T-helper 2 cell treated with Interferon-gamma antibody and Interleukin-4, amounts not matched to agents 5 μg/mL and 100 μg/mL, for 36 hours (primary cell): Measurements from ENCODE around the gene TEX10.

Experiments used
- DNase-seq: peaks from one replicate; pipeline ENCODE4 v3.0.0; 2021; ENCODE audit warnings: low spot score
- H3K27ac Mint-ChIP-seq: one replicate; pipeline ENCODE4 v1.8.0; 2021; ENCODE audit warnings: mild to moderate bottlenecking, mixed read lengths
- H3K27me3 Mint-ChIP-seq: one replicate; pipeline ENCODE4 v1.8.0; 2021; ENCODE audit warnings: low read depth, mixed read lengths
- H3K36me3 Mint-ChIP-seq: one replicate; pipeline ENCODE4 v1.8.0; 2021; ENCODE audit warnings: low read depth, mixed read lengths
- H3K4me1 Mint-ChIP-seq: one replicate; pipeline ENCODE4 v1.8.0; 2021; ENCODE audit warnings: low read depth, mixed read lengths
- H3K4me3 Mint-ChIP-seq: one replicate; pipeline ENCODE4 v1.8.0; 2022; ENCODE audit warnings: mild to moderate bottlenecking, moderate library complexity, mixed read lengths
- H3K9me3 Mint-ChIP-seq: one replicate; pipeline ENCODE4 v1.8.0; 2021; ENCODE audit warnings: mixed read lengths

Gene TEX10

DNA sequence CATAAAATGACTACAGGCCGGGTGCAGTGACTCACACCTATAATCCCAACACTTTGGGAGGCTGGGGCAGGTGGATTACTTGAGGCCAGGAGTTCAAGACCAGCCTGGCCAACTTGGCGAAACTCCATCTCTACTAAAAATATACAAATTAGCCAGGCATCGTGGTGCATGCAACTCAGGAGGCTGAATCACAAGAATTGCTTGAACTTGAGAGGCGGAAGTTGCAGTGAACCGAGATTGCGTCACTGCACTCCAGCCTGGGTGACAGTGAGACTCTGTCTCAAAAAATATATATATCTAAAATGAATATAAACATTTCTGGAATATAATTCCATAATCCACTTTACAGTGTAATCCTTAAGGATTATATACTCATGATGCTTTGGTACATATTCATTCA, 66.5 kb downstream of the TEX10 start:
- Mint-ChIP-seq H3K27ac (no peak overlapping the region), H3K4me3 (no peak overlapping the region), H3K9me3 (peaks cover 23% of the 10 kb centered on the region), H3K27me3 (no peaks in the 10 kb centered on the region), H3K36me3 (peaks cover 49% of the 10 kb centered on the region), H3K4me1 (peaks cover 2% of the 10 kb centered on the region)
- DNase-seq = no peak

DNA sequence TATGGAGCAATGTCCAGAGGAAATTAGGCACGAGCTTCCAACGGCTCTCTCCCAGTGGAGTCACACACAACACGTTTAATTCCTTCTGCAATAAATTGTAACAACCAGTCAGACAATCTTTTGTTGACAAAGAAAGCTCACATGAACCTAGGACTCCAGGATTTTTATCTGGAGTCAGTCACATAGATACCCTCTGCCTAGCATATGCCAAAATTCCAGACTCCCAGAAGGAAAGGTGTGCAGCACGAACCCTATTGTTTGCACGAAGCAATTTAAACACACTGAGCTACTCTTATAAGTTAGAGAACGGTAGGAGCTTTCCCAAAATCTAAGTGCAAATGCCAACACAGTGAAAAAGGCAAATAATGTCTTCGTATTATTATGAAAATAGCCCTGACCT, 67.1 kb downstream of the TEX10 start:
- peaks cover 23% of the 10 kb centered on the region for H3K9me3 Mint-ChIP-seq
- no peak overlapping the region for H3K27ac Mint-ChIP-seq
- peaks cover 49% of the 10 kb centered on the region for H3K36me3 Mint-ChIP-seq
- no peak overlapping the region for H3K4me3 Mint-ChIP-seq
- H3K4me1 Mint-ChIP-seq = peaks cover 2% of the 10 kb centered on the region
- DNase-seq = no peak
- H3K27me3 Mint-ChIP-seq = no peaks in the 10 kb centered on the region

DNA sequence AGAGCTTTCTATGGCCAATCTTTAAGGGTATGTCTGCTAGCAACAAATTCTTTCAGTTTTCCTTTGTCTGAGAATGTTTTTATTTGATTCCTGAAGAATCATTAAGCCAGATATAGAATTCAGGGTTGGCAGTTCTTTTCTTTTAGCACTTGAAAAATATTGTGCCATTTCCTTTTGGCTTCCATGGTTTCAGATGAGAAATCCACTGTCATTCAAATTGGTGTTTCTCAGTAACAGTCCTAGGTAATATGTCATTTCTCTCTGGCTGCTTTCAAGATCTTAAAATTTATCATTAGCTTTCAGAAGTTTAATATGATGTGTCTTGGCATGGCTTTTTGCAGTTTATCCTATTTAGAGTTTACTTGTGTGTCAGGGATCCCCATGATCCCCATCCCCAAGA, 67.7 kb downstream of the TEX10 start:
- peaks cover 2% of the 10 kb centered on the region for H3K4me1 Mint-ChIP-seq
- peaks cover 23% of the 10 kb centered on the region for H3K9me3 Mint-ChIP-seq
- H3K27me3 Mint-ChIP-seq = no peaks in the 10 kb centered on the region
- H3K27ac Mint-ChIP-seq = no peak overlapping the region
- H3K4me3 Mint-ChIP-seq = no peak overlapping the region
- H3K36me3 Mint-ChIP-seq = peaks cover 47% of the 10 kb centered on the region
- DNase-seq = no peak

DNA sequence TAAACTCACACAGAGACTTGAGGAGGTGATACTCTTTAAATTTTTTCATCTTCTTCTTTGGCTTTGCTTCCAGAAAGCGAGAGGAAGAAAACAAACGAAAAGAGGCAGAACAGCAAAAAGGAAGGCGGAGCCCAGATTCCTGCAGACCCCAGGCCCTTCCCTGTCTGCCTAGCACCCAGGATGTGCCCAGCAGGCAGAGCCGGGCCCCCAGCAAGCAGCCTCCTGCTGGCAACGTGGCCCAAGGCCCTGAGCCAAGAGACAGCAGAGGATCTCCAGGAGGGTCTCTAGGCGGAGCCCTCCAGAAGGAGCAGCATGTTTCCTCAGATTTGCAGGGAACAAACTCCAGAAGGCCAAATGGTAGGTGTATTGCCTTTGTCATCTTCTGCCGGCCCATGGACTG, 68.5 kb downstream of the TEX10 start:
- H3K36me3 Mint-ChIP-seq = peaks cover 39% of the 10 kb centered on the region
- peaks cover 23% of the 10 kb centered on the region for H3K9me3 Mint-ChIP-seq
- H3K27ac Mint-ChIP-seq = no peak overlapping the region
- H3K4me3 Mint-ChIP-seq = no peak overlapping the region
- peaks cover 2% of the 10 kb centered on the region for H3K4me1 Mint-ChIP-seq
- no peaks in the 10 kb centered on the region for H3K27me3 Mint-ChIP-seq
- no peak for DNase-seq

DNA sequence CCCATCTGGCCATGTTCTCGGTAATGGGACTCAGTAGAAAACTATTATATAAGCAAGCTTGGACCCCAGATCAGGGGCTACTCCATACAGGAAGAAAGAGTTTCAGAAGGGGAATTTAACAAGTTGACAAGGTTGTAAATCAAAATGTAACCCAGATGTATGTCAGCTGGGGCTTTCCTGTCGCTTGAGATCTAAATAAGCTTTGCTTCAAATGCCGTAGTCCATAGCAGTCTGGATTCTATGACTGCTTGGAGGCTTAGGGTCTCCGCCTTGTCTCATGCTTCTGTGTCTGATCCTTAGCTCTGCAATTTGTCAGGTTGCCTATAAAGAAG, 70.4 kb downstream of the TEX10 start:
- Mint-ChIP-seq H3K4me3 (no peak overlapping the region), H3K9me3 (peaks cover 17% of the 10 kb centered on the region), H3K4me1 (peaks cover 2% of the 10 kb centered on the region), H3K27me3 (no peaks in the 10 kb centered on the region), H3K27ac (no peak overlapping the region), H3K36me3 (peaks cover 25% of the 10 kb centered on the region)
- no peak for DNase-seq

DNA sequence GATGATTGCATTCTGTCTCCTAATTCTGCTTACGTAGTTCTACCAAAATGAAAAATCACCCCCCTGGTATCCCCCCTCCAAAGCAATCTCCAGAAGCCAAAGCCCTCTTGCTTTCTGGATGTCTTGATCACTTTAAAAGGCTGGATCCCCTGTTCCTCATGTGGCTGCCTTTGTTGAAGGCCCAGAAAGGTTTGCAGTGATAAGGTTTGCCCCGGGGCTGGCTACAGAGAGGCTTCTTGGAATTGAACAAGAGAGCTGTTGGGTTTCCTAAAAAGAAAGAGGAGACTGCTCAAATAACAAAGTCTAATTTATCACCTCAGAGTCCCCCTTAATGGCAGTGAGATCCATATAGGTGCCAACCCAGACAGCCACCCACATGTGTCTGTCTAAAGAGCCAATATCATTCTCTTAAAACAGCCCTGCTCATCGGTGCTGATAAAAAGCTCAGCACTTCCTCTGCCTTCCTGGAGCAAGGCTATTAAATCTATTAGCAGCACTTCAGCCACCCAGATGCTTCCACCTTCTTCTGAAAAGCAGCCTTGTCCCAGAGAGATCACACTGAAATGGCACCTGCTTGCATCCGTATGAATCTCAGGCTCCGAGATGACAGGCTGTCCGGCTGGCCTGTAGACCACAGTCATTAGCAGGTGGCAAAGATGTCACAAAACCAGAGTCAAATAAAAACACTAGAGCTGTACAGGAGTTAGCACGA, 70.9 kb downstream of the TEX10 start:
- Mint-ChIP-seq H3K27me3 (no peaks in the 10 kb centered on the region), H3K9me3 (peaks cover 16% of the 10 kb centered on the region), H3K4me1 (peaks cover 2% of the 10 kb centered on the region), H3K4me3 (no peak overlapping the region), H3K27ac (no peak overlapping the region), H3K36me3 (peaks cover 26% of the 10 kb centered on the region)
- DNase-seq = no peak

DNA sequence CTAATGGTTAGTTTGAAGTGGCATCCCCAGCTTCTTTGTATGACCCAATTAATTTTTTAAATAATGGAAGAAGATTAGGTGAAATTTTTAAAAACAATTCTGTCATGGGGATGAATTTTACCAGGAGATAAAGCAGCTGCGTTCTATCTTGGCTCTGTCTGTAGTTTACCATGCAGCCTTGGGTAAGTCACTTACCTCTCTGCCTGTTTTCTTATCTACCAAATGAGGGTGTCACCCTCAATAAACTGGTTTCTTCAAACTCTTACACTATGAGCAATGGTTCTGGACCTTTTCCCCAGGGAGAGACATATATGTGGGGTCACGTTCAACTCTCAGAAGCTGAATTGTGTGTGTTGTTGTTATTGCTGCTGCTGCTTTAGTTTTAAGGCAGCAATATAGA, 71.7 kb downstream of the TEX10 start:
- Mint-ChIP-seq H3K27me3 (no peaks in the 10 kb centered on the region), H3K4me1 (peaks cover 2% of the 10 kb centered on the region)

DNA sequence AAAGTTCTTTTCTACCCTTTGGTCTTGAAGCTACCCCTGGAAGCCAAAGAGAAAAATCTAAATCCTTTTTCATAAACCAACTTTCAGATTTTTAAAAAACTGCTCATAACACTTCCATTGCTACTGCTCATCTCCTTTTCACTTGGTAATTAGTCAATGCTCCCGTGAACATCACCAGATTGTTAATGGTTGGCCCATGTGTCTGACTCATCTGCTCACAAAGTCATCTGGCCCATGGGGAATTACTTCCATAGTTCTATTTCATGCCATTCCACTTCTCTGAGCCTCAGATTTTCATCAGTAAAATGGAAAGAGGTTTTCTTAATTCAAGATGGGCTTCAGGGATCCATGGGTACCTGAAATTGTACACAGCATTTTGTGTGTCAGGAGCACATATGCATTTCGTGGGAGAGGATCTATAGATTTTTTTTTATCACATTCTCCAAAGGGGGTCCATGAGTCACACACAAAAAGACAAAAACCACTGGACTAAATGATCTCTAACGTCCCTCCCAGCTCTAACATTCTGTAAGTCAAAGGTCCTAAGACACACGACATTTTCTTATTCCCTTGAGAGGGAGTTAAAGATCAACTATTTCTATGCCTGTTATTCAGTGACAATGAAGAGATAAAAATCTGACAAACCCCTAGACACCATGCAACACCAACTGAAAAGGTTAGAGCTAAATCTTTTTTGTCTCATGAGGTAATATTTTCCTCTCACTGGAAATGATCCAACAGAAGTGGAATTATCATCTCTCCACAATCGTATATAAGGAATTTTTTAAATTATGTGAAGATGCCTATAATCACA, 75.4 kb downstream of the TEX10 start:
- Mint-ChIP-seq H3K4me1 (no peaks in the 10 kb centered on the region), H3K27ac (no peak overlapping the region), H3K4me3 (no peak overlapping the region), H3K36me3 (peaks cover 9% of the 10 kb centered on the region), H3K27me3 (no peaks in the 10 kb centered on the region), H3K9me3 (no peaks in the 10 kb centered on the region)
- DNase-seq = no peak

More for the DNA sequence above, 71.7 kb downstream of the TEX10 start:
- Mint-ChIP-seq H3K9me3 (peaks cover 13% of the 10 kb centered on the region), H3K4me3 (no peak overlapping the region), H3K27ac (no peak overlapping the region), H3K36me3 (peaks cover 22% of the 10 kb centered on the region)
- no peak for DNase-seq

DNA sequence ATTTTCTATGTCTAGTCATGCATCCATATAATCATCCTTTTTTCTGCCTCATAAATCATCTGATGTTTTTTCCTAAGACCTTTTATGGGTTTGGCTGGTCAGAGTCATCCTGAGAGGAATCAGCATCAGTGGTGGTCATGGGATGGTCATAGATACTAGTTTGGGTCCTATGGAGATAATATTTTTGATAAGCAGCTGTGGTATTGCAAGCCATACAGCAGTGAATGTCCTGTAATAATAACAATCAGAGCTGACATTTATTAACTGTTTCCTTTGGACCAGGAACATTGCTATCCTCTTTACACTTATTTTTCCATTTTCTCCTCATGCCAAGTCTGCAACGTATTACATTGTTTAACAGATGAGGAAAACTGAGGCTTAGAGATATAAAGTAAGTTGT, 83.1 kb downstream of the TEX10 start:
- DNase-seq = no peak
- peaks cover 15% of the 10 kb centered on the region for H3K36me3 Mint-ChIP-seq
- H3K27me3 Mint-ChIP-seq = no peaks in the 10 kb centered on the region
- no peak overlapping the region for H3K27ac Mint-ChIP-seq
- H3K4me1 Mint-ChIP-seq = no peaks in the 10 kb centered on the region
- H3K9me3 Mint-ChIP-seq = no peaks in the 10 kb centered on the region
- H3K4me3 Mint-ChIP-seq = no peak overlapping the region

DNA sequence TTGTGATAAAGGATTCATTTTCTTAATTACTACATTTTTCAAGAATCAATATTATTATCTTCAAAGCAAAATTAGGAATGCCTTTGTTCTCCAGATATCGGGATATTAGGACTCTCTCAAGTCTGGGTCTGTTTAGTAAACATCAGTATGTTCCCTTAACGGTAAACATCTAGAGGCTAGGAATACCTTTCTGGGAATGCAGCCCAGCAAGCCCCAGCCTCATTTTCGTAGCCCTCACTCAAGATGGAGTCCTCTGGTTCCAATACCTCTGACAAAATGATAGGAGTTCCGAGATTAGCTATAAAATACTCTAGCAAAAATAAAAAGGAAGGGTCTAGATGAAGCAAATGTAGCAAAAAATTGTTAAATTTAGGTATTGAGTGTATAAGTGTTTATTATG, 84.5 kb downstream of the TEX10 start:
- no peaks in the 10 kb centered on the region for H3K4me1 Mint-ChIP-seq
- DNase-seq = no peak
- no peak overlapping the region for H3K4me3 Mint-ChIP-seq
- H3K9me3 Mint-ChIP-seq = no peaks in the 10 kb centered on the region
- H3K27me3 Mint-ChIP-seq = no peaks in the 10 kb centered on the region
- peaks cover 18% of the 10 kb centered on the region for H3K36me3 Mint-ChIP-seq
- H3K27ac Mint-ChIP-seq = no peak overlapping the region

DNA sequence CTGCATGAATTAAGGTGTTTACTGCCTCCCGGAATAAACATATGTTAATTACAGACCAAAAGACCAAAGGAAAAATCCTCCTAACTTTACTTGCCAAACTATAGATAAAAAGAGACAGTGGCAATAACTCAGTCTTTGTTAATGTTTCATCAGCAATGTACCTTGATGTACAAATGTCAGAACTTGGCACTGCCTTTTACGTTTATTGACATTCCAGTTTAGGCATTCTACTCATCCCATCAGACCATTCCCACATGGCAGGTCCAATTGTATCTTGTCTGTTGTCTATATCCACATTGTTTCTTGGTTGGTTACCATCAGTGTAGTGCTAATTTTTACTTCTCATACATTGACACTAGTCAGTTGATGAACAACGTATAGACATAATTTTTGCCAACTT, 85.5 kb downstream of the TEX10 start:
- H3K36me3 Mint-ChIP-seq = peaks cover 16% of the 10 kb centered on the region
- no peak overlapping the region for H3K27ac Mint-ChIP-seq
- H3K27me3 Mint-ChIP-seq = no peaks in the 10 kb centered on the region
- no peak overlapping the region for H3K4me3 Mint-ChIP-seq
- H3K4me1 Mint-ChIP-seq = no peaks in the 10 kb centered on the region
- no peaks in the 10 kb centered on the region for H3K9me3 Mint-ChIP-seq
- DNase-seq = no peak
